PC-3 (cell line): ENCODE measurements around the gene KCNK16. TPM values are rescaled to one million over a fixed set of nuclear protein-coding genes. Genes with fewer than 3 reads are reported as not detected.

Experiments
- ATAC-seq: fragments of 200-7000 bp; cut with Tn5 transposase; 2 replicates; pipeline ENCODE4 v1.9.1; 2020; ENCODE audit warnings: mild to moderate bottlenecking, moderate library complexity
- BruUV-seq: library from RNA; stranded (reverse); fragments of 400-500 nt; replicated peaks from 2 replicates; lab custom pipeline; 2021; lab: Mats Ljungman, UMichigan
- CTCF ChIA-PET: fragments of 300-600 bp; sonication (Branson Sonifier 250); formaldehyde crosslinking; loops from one replicate; lab custom pipeline; 2022; ENCODE audit warnings: antibody characterized with exemption; lab: Charles Lee
- POLR2A ChIA-PET: fragments of 300-600 bp; sonication (Branson Sonifier 250); formaldehyde crosslinking; loops from one replicate; lab custom pipeline; 2022; ENCODE audit warnings: antibody characterized with exemption; ENCODE audit not compliant: unreplicated experiment; lab: Charles Lee
- DNase-seq: peaks from one replicate; pipeline ENCODE4 v3.0.0-alpha.2; 2015
- H2AFZ ChIP-seq: fragments of 300-600 bp; sonication (generic); 2 replicates; pipeline ENCODE4 v1.6.0; 2016; ENCODE audit warnings: antibody characterized with exemption, low read length
- H3F3A ChIP-seq: fragments of 300-600 bp; sonication (generic); one replicate; pipeline ENCODE4 v1.6.0; 2017; ENCODE audit warnings: antibody characterized with exemption, low read length, control low read depth, mild to moderate bottlenecking; ENCODE audit not compliant: unreplicated experiment
- H3K27ac ChIP-seq: fragments of 300-600 bp; sonication (generic); 2 replicates; pipeline ENCODE4 v1.5.1; 2016; ENCODE audit warnings: mild to moderate bottlenecking, low read length
- H3K27me3 ChIP-seq: fragments of 300-600 bp; sonication (generic); 2 replicates; pipeline ENCODE4 v1.6.1; 2016; ENCODE audit warnings: low read length, mixed read lengths
- H3K36me3 ChIP-seq: fragments of 300-600 bp; sonication (generic); 2 replicates; pipeline ENCODE4 v1.6.1; 2016; ENCODE audit warnings: low read depth, mixed run types, low read length, mixed read lengths
- H3K4me1 ChIP-seq: fragments of 300-600 bp; sonication (generic); 2 replicates; pipeline ENCODE4 v1.5.1; 2016; ENCODE audit warnings: low read length; ENCODE audit not compliant: insufficient read depth
- H3K4me2 ChIP-seq: fragments of 300-600 bp; sonication (generic); 2 replicates; pipeline ENCODE4 v1.6.0; 2016; ENCODE audit warnings: low read length
- H3K4me3 ChIP-seq: fragments of 300-600 bp; sonication (generic); 2 replicates; pipeline ENCODE4 v1.5.1; 2016; ENCODE audit warnings: mild to moderate bottlenecking, low read length, mixed read lengths
- H3K79me2 ChIP-seq: fragments of 300-600 bp; sonication (generic); 2 replicates; pipeline ENCODE4 v1.6.1; 2017; ENCODE audit warnings: low read length, mixed read lengths
- H3K9ac ChIP-seq: fragments of 300-600 bp; sonication (generic); 2 replicates; pipeline ENCODE4 v1.6.0; 2016; ENCODE audit warnings: mild to moderate bottlenecking, low read length
- H3K9me2 ChIP-seq: fragments of 300-600 bp; sonication (generic); replicated peaks from 2 replicates; pipeline ENCODE4 v1.6.1; 2016; ENCODE audit warnings: mixed run types, low read length, mixed read lengths
- H3K9me3 ChIP-seq: fragments of 300-600 bp; sonication (generic); 2 replicates; pipeline ENCODE4 v1.6.1; 2016; ENCODE audit warnings: low read length, mixed read lengths
- H4K20me1 ChIP-seq: fragments of 300-600 bp; sonication (generic); 2 replicates; pipeline ENCODE4 v1.6.1; 2016; ENCODE audit warnings: low read length, mixed read lengths
- EZH2 ChIP-seq: fragments of 300-600 bp; sonication (generic); IDR thresholded peaks from one replicate; pipeline ENCODE4 v1.6.1; 2017; ENCODE audit warnings: antibody characterized with exemption, mild to moderate bottlenecking, low read length; ENCODE audit not compliant: unreplicated experiment
- EZH2phosphoT487 ChIP-seq: fragments of 300-600 bp; sonication (generic); IDR thresholded peaks from 2 replicates; pipeline ENCODE4 v1.6.1; 2018; ENCODE audit warnings: mild to moderate bottlenecking, antibody characterized with exemption, low read length, borderline replicate concordance
- intact Hi-C: fragments of 100-400 bp; cut with micrococcal nuclease; formaldehyde crosslinking; loops from 2 replicates; pipeline ENCODE4 v1.9.0; 2023
- total RNA-seq: library from RNA; depleted of rRNA; stranded (reverse); fragments of >200 nt; gene quantifications from 2 replicates; pipeline ENCODE4 v1.2.3, GENCODE V29; 2014
- TF ChIP-seq, protein P1 (sequence below): fragments of 300-600 bp; sonication (generic); conservative IDR thresholded peaks from 2 replicates; pipeline ENCODE4 v1.5.1; 2017; ENCODE audit warnings: antibody characterized with exemption, low read depth, mild to moderate bottlenecking, low read length

KCNK16 gene
- total RNA-seq, 1 experiment from 2014 or later, result not detected

DNA sequence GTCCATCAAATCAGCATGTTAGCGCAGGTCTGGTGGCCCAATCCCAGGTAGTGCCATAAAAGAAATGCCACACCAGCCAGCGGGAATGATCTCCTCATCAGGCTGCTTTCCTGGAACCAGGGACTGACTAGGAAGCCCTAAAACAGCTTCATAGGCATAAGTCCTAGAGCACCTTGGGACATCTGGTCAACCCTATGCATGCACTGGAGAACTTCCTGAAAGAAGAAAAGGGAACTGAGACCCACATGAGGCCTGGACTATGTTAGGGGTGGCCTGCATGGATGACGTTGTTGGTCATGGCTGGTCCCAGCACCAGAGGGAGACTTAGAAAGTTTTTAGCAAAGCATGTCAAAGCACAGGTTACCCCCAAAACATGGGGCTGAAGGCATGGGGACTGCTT, 7.6 kb upstream of the KCNK16 start:
- H3K4me1 ChIP-seq, result no peaks in the 10 kb centered on the region
- POLR2A ChIA-PET, result no interaction called here
- H3K36me3 ChIP-seq, result no peaks in the 10 kb centered on the region
- H3K9ac ChIP-seq, result no peak overlapping the region
- TF ChIP-seq EZH2, result no peak
- H3F3A ChIP-seq, result no peaks in the 10 kb centered on the region
- no peaks in the 10 kb centered on the region for H3K9me3 ChIP-seq
- CTCF ChIA-PET, result no interaction called here
- H3K27me3 ChIP-seq, result peaks cover 35% of the 10 kb centered on the region
- no peak overlapping the region for H3K27ac ChIP-seq
- intact Hi-C loops, result no loop called here
- H3K4me2 ChIP-seq, result no peak overlapping the region
- ATAC-seq (no peak), DNase-seq (no peak)
- no peaks in the 10 kb centered on the region for H3K79me2 ChIP-seq
- no TSS peak for BruUV-seq
- H3K4me3 ChIP-seq, result no peak overlapping the region
- no peaks in the 10 kb centered on the region for H4K20me1 ChIP-seq
- no peak overlapping the region for H2AFZ ChIP-seq
- H3K9me2 ChIP-seq, result no peaks in the 10 kb centered on the region

DNA sequence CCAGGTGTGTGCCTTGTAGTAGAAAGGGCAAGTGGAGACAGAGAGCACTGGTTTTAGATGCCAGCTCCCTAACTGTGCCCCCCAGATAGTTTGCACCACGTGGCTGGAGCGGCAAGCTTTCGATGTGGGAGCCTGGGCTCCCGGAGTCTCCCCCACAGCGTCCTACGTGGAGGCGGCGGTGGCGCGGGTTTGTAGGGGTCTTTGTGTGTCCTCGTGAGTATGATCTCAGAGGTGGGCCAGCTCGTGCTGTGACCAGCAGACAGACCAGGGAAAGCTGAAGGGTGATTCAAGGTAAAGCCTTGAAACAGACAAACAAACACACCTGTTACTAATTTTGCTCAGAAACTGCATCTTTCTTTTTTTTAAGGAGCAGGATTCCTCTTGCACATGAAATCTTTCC, 5.6 kb upstream of the KCNK16 start:
- no peaks in the 10 kb centered on the region for H3K79me2 ChIP-seq
- ChIA-PET POLR2A (no interaction called here), CTCF (interaction anchor here (0.6 kb wide), 1 partner anchor 333 kb away, joined by 5 read pairs; no protein-coding TSS in a partner anchor)
- no peak for ATAC-seq
- peaks cover 36% of the 10 kb centered on the region for H3K27me3 ChIP-seq
- no peaks in the 10 kb centered on the region for H3K4me1 ChIP-seq
- no TSS peak for BruUV-seq
- H4K20me1 ChIP-seq, result no peaks in the 10 kb centered on the region
- H3K9ac ChIP-seq, result no peak overlapping the region
- no peak overlapping the region for H2AFZ ChIP-seq
- no peak overlapping the region for H3K4me2 ChIP-seq
- H3K9me2 ChIP-seq, result no peaks in the 10 kb centered on the region
- intact Hi-C loops, result no loop called here
- TF ChIP-seq, protein P1, sequence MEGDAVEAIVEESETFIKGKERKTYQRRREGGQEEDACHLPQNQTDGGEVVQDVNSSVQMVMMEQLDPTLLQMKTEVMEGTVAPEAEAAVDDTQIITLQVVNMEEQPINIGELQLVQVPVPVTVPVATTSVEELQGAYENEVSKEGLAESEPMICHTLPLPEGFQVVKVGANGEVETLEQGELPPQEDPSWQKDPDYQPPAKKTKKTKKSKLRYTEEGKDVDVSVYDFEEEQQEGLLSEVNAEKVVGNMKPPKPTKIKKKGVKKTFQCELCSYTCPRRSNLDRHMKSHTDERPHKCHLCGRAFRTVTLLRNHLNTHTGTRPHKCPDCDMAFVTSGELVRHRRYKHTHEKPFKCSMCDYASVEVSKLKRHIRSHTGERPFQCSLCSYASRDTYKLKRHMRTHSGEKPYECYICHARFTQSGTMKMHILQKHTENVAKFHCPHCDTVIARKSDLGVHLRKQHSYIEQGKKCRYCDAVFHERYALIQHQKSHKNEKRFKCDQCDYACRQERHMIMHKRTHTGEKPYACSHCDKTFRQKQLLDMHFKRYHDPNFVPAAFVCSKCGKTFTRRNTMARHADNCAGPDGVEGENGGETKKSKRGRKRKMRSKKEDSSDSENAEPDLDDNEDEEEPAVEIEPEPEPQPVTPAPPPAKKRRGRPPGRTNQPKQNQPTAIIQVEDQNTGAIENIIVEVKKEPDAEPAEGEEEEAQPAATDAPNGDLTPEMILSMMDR, result no peak
- TF ChIP-seq EZH2phosphoT487 (no peak), EZH2 (no peak)
- H3K27ac ChIP-seq, result no peak overlapping the region
- H3K9me3 ChIP-seq, result no peaks in the 10 kb centered on the region
- no peak for DNase-seq
- no peak overlapping the region for H3K4me3 ChIP-seq
- no peaks in the 10 kb centered on the region for H3F3A ChIP-seq
- H3K36me3 ChIP-seq, result no peaks in the 10 kb centered on the region

DNA sequence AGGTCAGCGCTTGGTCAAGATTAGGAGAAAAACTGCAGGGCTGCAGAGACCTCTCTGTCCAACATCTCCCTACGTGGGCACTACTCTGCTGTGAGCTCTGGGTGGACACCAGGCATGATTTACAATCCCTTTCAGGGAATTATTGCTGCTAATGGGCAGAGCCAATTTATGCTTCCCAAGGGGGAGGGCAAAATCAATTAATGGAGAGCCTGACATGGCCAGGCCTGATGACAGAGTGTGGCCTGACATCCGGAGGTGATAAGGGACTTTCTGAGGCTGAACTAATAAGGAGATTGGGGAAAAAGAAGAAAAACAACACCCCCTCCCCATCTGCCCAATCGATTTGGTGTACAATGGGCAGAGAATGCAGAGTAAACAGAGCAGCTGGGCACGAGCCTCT, 5.0 kb upstream of the KCNK16 start:
- POLR2A ChIA-PET, result no interaction called here
- CTCF ChIA-PET, result no interaction called here

More for the DNA sequence above, 5.0 kb upstream of the KCNK16 start:
- Histone ChIP-seq H3K79me2 (no peaks in the 10 kb centered on the region), H4K20me1 (no peaks in the 10 kb centered on the region), H3K4me3 (no peak overlapping the region), H3K9me2 (no peaks in the 10 kb centered on the region), H3F3A (no peaks in the 10 kb centered on the region), H3K27me3 (peaks cover 36% of the 10 kb centered on the region), H3K9me3 (no peaks in the 10 kb centered on the region), H3K27ac (no peak overlapping the region), H3K9ac (no peak overlapping the region), H2AFZ (no peak overlapping the region), H3K36me3 (no peaks in the 10 kb centered on the region), H3K4me1 (no peaks in the 10 kb centered on the region), H3K4me2 (no peak overlapping the region)
- TF ChIP-seq, protein P1, result no peak
- TF ChIP-seq EZH2 (no peak), EZH2phosphoT487 (no peak)
- ATAC-seq, result no peak
- no peak for DNase-seq
- intact Hi-C loops, result no loop called here
- BruUV-seq, result no TSS peak
